ENCODE results near the gene MAGED1.

The MAGED1 gene

GRCh38 chrX:51876441-51876840 is 17.0 kb upstream of the MAGED1 start:
- no peak for TF ChIP-seq ZFX (IDR thresholded peaks at IDR 0.05; ENCODE audit: borderline replicate concordance)
- TF ChIP-seq CTCF (IDR thresholded peaks at IDR 0.05), result no peak

GRCh38 chrX:51878056-51878455 is 15.4 kb upstream of the MAGED1 start:
- H3K27ac ChIP-seq, result no peak overlapping the region
- TF ChIP-seq CTCF (IDR thresholded peaks at IDR 0.05), result no peak
- no peak for TF ChIP-seq ZFX (IDR thresholded peaks at IDR 0.05; ENCODE audit: borderline replicate concordance)

More at GRCh38 chrX:51876441-51876840, 17.0 kb upstream of the MAGED1 start:
- H3K27ac ChIP-seq, result no peak overlapping the region

GRCh38 chrX:51889851-51890250 is 3.6 kb upstream of the MAGED1 start:
- TF ChIP-seq ZFX (IDR thresholded peaks at IDR 0.05; ENCODE audit: borderline replicate concordance) (no peak), CTCF (IDR thresholded peaks at IDR 0.05) (no peak)
- H3K27ac ChIP-seq, result no peak overlapping the region

- H3K27ac ChIP-seq, result no peak overlapping the region
Observed at GRCh38 chrX:51891245-51891644, 2.2 kb upstream of the MAGED1 start.

GRCh38 chrX:51891821-51892551 is 1.4 kb upstream of the MAGED1 start:
- no peak for TF ChIP-seq CTCF (IDR thresholded peaks at IDR 0.05)
- TF ChIP-seq ZFX (IDR thresholded peaks at IDR 0.05; ENCODE audit: borderline replicate concordance), result no peak

More at GRCh38 chrX:51891245-51891644, 2.2 kb upstream of the MAGED1 start:
- TF ChIP-seq CTCF (IDR thresholded peaks at IDR 0.05) (no peak), ZFX (IDR thresholded peaks at IDR 0.05; ENCODE audit: borderline replicate concordance) (no peak)

GRCh38 chrX:51893931-51894696 is 691 bp downstream of the MAGED1 start:
- TF ChIP-seq CTCF (IDR thresholded peaks at IDR 0.05), result no peak
- no peak for TF ChIP-seq ZFX (IDR thresholded peaks at IDR 0.05; ENCODE audit: borderline replicate concordance)
- no peak overlapping the region for H3K27ac ChIP-seq

More at GRCh38 chrX:51891821-51892551, 1.4 kb upstream of the MAGED1 start:
- no peak overlapping the region for H3K27ac ChIP-seq
